Activated CD4-positive, alpha-beta T cell treated with anti-CD3 and anti-CD28 coated beads for 4 hours (primary cell): ENCODE data around the gene LAMC3.

ENCODE experiments used
- DNase-seq, 2 donors: peaks; one replicate each; pipeline ENCODE4 v3.0.0-alpha.2; 2020

Gene LAMC3

DNA sequence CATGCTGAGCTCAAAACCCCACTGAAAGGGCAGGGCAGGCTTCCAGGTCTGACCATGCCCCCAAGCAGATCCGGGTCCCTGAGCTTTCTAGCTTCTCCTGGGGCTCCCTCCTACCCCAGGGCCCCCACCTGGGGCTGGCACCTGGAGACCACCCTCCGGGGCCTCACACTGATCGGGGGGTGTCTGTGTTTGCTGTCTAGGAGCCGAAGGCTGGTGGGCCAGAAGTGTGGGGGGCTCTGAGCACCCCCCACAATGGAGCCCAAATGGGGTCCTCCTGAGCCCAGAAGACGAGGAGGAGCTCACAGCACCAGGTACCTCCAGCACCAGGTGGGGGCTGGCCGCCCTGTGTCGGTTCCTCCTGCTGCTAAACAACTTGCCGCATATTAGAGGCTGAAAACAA lies 39.8 kb downstream of the LAMC3 start:
- no peak for DNase-seq

GRCh38 chr9:131049829-131050715 lies 41.1 kb downstream of the LAMC3 start:
- no peak for DNase-seq

DNA sequence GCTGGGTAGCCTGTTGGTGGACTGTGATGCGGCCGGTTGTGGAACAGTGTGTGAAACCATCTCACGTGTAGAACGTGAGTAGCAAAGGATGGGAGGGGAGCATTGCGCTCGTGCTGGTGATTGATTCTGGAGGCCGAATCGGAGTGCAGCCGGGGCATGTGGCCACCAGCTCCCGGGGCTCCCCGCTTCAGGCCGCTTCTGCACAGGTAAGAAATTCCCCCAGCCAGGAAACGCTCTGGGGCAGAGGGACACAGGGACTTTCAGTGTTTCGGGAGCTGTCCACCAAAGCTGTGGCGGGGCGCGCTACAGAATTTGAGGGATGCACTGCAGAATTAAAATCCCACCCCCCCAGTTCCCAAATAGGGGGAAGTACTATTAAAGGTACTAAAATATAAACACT lies 41.9 kb downstream of the LAMC3 start:
- DNase-seq: no peak

DNA sequence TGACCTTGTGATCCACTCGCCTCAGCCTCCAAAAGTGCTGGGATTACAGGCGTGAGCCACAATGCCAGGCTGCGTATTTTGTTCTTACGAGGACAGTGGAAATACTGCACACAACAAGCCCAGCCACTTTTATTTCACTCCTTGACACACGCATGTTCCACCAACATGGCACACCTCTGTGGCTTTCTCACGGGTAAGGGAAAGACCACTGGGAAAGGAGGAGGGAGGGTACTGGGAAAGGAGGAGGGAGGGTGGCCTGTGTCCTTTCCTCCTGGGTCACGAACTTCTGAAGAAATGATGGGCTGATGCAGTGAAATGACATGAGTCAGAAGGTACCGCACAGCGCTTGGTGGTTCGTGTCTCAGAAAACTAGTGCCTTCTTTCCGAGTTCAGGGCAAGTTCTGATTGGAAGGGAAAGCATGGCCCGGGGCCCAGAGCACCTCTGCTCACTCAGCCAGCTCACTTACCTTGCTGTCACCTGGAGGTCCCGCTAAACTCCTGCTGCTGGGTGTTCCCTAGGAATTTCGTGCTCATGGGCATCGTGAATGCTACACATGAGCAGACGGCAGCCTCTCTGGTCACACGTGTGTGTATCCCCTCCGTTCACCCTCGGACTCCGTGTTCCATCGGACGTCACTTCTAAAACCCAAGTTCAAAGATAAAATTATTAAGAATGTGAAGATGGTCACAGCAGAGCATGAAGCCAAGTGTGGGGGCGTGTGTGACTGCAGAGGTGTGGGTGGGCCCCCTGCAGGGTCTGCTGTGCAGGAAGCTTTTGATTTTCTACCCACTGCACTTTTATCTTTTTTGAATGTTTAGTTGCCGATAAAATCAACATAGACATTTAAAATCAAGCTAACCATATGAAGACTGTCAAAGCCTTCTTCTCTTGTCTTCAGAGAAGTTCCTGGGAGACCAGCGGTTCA lies 42.9 kb downstream of the LAMC3 start:
- no peak for DNase-seq

GRCh38 chr9:131053896-131054295 lies 44.9 kb downstream of the LAMC3 start:
- DNase-seq: no peak

DNA sequence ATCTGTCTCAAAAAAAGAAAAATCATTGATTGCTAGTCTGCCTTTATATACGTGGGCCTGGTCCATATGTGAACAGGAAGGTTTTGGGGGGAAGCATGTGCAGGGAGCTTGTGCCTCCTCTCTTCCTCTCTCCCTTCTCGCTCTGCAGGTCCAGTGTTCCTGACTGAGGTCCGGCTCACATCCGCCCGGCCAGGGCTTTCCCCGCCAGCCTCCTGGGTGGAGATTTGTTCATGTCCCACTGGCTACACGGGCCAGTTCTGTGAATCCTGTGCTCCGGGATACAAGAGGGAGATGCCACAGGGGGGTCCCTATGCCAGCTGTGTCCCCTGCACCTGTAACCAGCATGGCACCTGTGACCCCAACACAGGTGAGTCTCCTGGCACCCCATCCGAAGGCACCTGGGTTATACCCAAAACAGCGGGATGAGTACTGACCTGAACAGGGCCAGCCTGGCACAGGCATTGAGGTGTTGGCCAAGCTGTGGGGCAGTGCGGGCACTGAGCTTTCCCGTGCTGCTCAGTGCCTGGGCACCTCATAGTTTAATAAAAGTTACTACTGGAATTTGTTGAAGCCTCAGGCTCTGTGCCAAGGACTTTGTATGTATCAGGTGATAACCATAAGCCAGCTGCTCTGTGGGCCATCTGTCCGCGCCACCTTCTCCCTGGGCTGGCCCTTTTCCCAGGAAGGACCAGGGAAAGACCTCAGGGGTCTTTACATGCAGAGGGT lies 48.0 kb downstream of the LAMC3 start:
- no peak for DNase-seq

GRCh38 chr9:131060900-131061630 lies 52.1 kb downstream of the LAMC3 start:
- no peak for DNase-seq

GRCh38 chr9:131062969-131063368 lies 54.0 kb downstream of the LAMC3 start:
- DNase-seq: no peak

GRCh38 chr9:131065599-131065998 lies 56.6 kb downstream of the LAMC3 start:
- no peak for DNase-seq

DNA sequence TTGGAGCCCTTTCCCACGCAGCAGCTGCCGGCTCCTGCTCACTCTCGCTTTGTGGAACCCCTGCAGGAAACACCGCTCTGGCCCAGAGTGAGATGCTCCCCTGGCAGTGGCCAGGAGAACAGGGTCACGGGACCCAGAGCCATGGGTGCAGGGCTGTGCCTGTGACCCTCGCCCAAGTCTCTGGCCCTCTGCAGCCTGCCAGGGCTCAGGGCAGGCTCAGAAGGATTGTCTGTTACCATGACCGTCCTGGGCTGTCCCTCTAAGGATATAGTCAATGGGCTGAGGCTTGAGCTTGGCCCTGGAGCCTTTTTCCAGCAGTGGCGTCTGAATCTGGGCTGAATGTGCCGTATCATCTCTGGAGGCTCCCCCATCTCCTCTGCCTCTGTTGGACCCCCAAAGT lies 58.7 kb downstream of the LAMC3 start:
- no peak for DNase-seq

DNA sequence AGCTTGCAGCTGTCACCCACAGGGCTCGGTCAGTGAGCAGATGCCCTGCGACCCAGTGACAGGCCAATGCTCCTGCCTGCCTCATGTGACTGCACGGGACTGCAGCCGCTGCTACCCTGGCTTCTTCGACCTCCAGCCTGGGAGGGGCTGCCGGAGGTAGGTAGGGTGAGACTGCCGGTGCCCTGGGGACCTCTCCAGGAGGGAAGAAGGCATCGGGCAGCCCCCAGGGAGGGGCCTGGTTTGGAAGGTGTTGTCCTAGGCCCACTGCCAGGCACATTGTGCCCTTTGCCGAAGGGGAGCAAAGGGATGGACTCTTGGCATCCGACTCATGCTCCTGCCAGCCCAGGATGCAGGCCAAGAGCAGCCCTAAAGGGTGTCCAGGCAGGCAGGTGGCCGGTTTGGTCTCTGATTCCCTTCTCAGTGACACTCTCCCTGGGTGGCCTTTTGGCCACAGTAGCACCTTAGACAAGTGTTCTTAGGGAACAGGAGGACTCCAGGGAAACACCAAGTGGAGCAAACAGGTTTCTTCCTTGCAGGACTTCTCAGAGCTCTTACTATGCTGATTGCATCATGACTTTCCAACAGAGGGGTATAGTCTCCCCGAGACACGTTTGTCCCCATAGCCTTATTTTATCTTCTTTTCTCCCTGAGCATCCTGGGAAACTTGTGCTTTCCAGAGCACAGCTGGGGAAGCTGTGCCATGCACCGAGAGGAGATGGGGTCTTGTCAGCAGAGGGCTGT lies 59.3 kb downstream of the LAMC3 start:
- no peak for DNase-seq

- no peak for DNase-seq
Observed at GRCh38 chr9:131069699-131070098, 60.7 kb downstream of the LAMC3 start.

GRCh38 chr9:131072107-131072870 lies 63.3 kb downstream of the LAMC3 start:
- DNase-seq: no peak

DNA sequence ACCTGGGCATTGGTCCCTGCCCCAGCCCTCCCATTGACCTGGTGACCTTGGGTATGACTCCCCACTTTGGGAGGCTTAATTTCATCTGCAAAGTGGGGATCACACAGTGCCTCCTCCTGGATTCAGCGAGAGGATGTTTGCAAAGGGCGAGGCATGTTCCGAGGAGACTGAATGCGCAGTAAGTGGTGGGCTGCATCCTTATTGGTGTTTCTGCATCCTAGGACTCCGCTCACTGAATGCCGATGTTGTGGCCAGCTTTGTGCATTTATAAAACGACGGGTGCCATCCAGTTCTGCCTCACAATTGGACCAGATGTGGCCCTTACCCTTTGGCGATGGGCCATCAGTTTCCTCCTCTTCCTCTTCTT lies 63.9 kb downstream of the LAMC3 start:
- no peak for DNase-seq

DNA sequence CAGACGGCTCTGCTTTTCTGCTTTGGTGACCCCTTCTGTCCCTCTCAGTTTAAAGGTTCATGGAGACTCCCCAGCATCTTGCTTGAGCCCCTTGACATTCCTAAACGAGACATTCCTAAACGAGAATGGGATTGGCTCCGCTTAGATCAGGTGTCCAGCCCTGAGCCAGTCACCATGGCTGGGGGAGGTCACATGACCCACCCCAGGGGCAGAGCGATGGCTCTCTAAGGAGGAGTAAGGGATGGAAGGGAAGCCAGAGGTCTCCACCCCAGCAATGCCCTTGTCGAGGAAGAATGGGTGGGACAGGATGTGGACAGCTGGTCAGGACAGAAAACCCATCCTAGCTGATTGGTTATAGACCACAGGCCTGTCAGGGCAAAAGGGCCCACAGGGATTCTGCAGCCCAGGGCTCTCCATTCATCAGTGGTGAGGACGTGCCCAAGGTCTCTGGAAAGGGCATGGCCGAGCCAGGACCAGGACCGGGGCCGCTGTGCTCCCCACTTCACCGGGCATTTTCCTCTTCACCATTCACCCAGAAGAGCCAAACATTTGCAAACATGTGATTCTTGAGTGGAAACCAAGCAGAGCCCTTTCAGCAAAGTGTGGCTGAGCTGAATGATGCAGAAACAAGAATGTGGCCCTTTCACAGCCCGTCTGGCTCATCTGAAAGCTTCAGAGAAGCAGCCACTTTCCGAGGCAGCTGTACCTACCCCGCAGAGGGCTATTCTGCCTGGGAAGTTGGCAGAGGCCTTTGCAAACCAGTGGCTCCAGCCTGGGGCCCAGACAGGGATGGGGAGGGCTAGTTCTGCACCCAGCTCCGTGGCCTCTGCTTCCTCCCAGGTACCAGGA lies 67.6 kb downstream of the LAMC3 start:
- DNase-seq: no peak

DNA sequence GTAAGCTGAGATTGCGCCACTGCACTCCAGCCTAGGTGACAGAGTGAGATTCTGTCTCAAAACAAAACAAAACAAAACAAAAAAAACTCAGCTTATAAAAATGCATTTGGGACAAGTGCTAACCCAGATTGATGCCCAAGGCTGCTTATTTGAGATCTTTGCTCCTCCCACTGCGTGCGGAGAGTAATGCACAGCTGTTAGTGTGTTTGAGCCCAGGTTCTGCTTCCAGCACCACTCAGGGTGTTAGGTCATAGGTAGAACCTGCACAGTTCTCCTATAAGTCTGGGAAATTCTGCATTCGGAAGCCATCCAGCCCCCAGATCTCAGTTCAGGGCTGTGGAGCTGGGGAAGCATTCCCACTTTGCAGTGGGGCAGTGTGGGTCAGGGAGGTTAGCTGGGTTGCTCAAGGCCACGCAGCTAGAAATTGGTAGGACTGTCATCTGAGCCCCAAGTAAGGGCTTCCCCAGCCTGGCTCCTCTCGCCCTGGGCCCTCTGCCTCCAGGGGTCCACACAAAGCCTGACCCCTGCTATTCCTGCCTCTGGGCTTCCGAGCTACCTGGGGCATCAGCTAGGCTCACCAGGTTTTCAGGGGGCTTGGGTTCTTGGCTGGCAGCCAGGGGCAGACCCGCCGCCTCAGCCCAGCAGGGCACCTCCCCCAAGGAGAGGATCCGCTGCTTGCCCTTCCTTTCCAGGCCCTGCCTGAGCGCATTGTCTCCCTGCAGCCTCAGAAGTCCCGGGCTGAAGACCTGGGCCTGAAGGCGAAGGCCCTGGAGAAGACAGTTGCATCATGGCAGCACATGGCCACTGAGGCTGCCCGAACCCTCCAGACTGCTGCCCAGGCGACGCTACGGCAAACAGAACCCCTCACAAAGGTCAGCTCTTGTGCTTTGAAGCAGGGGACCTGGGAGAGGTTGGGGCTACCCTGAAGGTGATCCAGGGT lies 69.7 kb downstream of the LAMC3 start:
- DNase-seq: no peak

DNA sequence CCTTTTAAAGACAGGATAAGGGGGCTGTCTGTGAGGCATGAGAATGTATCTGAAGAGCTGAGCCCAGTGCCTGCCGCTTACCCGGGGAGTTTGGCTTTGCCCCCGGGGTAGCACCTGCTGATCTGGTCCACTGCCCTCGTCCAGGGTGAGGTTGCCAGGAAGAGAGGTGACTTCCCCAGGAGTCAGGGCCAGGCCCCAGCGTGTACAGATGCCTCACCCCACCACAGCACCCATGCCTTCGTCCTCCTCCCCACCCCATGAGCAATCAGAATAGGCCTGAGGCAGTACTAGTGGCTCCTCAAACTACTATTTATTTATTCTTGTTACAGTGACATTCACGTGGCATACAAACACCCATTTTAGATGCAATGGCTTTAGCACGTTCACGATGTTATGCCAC lies 71.6 kb downstream of the LAMC3 start:
- DNase-seq: no peak

GRCh38 chr9:131081868-131082267 lies 72.9 kb downstream of the LAMC3 start:
- no peak for DNase-seq
